Neutrophil (primary cell): Measurements from ENCODE around the gene B3GLCT.

Experiments used
- H3K27ac ChIP-seq: fragments of 200-600 bp; sonication (generic); 2 replicates; pipeline ENCODE4 v1.5.1; 2016; ENCODE audit warnings: mild to moderate bottlenecking, moderate library complexity
- H3K27me3 ChIP-seq: fragments of 200-600 bp; sonication (generic); 2 replicates; pipeline ENCODE4 v1.6.0; 2016; ENCODE audit warnings: mild to moderate bottlenecking
- H3K36me3 ChIP-seq: fragments of 200-600 bp; sonication (generic); 2 replicates; pipeline ENCODE4 v1.5.1; 2017
- H3K4me1 ChIP-seq, 2 experiments: fragments of 200-600 bp in 1 of 2; sonication (generic) in 1 of 2; 1 replicate in 1 of 2; 2 replicates in 1 of 2; pipeline versions ENCODE4 v1.5.1 to v1.6.1; 2013 to 2016; ENCODE audit warnings: low read depth in 1 of 2, low read length in 1 of 2, mild to moderate bottlenecking in 1 of 2, moderate library complexity in 1 of 2; ENCODE audit not compliant: control insufficient read depth in 1 of 2, insufficient read depth in 1 of 2
- H3K4me3 ChIP-seq, 2 experiments: fragments of 200-600 bp in 1 of 2; sonication (generic) in 1 of 2; 1 replicate in 1 of 2; 2 replicates in 1 of 2; pipeline ENCODE4 v1.5.1; 2013 to 2016; ENCODE audit warnings: low read depth in 1 of 2, low read length in 1 of 2, mild to moderate bottlenecking in 1 of 2, moderate library complexity in 1 of 2
- H3K9me3 ChIP-seq: fragments of 200-600 bp; sonication (generic); 2 replicates; pipeline ENCODE4 v1.5.1; 2016
- TF ChIP-seq, protein P1 (sequence below): fragments of 200-600 bp; sonication (generic); IDR thresholded peaks from 2 replicates; pipeline ENCODE4 v1.5.1; 2016; ENCODE audit warnings: antibody characterized with exemption

B3GLCT gene

DNA sequence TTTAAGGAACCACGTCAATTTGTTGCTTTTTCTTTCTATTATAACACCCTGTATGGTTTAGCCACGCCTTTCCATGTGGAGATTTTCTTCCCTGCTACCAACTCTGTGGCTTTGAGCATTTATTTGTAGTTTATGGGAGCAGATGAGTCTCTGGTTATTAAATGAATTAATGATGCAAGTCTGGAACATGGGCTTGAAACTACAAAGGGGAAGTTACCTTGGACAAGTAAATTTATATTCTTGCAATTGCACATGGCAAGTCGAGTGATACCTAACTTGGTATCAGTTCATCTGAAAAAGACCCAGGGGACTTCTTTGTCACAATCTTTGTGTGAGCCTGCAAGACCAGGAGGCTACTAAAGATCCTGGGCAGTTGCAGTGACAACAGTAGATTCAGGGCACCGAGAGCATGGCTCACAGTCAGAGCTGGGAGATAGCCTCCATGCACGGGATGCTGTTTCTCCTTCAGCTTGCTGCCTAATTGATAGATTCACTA lies 24.4 kb downstream of the B3GLCT start:
- TF ChIP-seq, protein P1, sequence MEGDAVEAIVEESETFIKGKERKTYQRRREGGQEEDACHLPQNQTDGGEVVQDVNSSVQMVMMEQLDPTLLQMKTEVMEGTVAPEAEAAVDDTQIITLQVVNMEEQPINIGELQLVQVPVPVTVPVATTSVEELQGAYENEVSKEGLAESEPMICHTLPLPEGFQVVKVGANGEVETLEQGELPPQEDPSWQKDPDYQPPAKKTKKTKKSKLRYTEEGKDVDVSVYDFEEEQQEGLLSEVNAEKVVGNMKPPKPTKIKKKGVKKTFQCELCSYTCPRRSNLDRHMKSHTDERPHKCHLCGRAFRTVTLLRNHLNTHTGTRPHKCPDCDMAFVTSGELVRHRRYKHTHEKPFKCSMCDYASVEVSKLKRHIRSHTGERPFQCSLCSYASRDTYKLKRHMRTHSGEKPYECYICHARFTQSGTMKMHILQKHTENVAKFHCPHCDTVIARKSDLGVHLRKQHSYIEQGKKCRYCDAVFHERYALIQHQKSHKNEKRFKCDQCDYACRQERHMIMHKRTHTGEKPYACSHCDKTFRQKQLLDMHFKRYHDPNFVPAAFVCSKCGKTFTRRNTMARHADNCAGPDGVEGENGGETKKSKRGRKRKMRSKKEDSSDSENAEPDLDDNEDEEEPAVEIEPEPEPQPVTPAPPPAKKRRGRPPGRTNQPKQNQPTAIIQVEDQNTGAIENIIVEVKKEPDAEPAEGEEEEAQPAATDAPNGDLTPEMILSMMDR: no peak
- no peak overlapping the region for H3K27ac ChIP-seq
- H3K4me3 ChIP-seq: no peak overlapping the region
- no peaks in the 10 kb centered on the region for H3K27me3 ChIP-seq
- no peaks in the 10 kb centered on the region for H3K4me1 ChIP-seq
- H3K9me3 ChIP-seq: no peaks in the 10 kb centered on the region
- H3K36me3 ChIP-seq: no peaks in the 10 kb centered on the region

DNA sequence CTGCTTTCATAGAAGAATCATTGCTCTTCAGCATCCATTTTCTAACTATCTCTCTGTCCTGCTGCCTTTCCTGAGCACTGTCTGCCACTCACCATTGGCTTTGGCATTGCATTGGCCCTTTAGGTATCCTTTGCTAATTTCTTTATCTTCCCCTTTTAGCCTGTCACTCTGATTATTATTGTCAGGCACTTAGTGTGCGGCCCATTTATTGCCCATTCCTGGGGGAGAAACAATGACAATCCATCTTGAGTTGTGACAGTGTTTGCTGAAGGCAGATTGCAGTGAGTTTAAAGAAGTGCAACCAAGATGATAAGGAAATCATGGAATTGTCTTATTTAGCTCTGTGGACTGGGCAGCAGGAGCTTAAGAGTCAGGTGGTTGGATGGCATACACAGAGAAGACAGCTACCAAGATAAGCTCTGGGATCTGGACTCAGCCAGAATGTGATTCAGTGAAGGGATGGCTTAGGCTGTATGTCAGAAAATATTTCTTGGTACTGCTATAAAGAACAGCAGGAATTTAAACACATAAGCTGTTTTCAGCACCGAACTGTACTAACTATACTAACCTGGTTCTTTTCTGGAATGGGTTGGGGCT lies 25.3 kb downstream of the B3GLCT start:
- no peaks in the 10 kb centered on the region for H3K36me3 ChIP-seq
- TF ChIP-seq, protein P1: no peak
- no peaks in the 10 kb centered on the region for H3K4me1 ChIP-seq
- no peak overlapping the region for H3K4me3 ChIP-seq
- no peaks in the 10 kb centered on the region for H3K27me3 ChIP-seq
- no peaks in the 10 kb centered on the region for H3K9me3 ChIP-seq
- H3K27ac ChIP-seq: no peak overlapping the region

DNA sequence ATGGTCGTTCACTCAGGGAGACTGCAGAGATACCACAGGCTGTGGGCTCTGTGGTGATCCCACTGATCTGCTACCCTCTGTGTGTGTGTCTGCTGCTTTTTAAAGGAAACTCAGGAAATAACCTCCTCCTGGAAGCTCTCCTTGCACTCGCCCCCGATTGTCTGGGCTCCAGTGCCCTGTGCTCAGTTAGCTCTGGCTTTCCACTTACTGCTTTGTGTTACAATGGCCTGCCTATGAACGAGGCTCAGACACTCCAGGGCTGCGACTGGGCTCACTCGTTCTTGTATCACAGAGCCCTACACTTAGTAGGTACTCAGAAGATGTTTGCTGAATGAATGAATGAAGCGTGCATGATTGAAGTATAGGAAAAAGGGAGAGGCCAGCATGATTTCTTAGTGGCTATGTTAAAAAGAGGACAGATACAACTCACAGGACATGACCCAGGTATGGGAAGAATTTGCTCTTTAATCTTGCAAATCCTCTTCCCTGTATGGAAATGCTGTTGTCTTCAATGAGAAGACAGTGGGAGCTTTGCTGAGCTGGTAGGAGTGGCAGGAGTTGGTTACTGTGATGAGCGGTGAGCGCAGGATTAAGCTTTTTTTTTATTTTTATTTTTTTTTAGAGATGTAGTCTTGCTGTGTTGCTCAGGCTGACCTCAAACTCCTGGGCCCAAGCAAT lies 26.4 kb downstream of the B3GLCT start:
- H3K4me3 ChIP-seq: no peak overlapping the region
- no peaks in the 10 kb centered on the region for H3K9me3 ChIP-seq
- TF ChIP-seq, protein P1: no peak

DNA sequence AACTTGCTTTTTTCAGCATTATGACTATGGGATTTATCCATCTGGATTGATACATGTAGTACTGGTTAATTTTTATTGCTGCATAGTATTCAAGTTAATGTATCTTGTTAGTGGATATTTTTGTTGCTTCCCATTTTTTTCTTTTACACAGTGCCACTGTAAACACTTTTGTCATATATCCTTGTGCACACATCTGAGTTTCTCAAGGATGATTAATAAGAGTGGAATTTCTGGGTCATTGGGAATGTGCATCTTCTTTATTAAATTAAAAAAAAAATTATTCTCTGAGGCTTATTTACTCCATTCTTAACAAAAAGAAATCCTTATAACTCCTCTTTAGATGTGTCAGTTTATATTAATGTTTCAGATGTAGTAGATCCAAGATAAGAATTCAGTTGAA lies 27.3 kb downstream of the B3GLCT start:
- H3K27ac ChIP-seq: no peak overlapping the region
- H3K4me1 ChIP-seq: no peaks in the 10 kb centered on the region

More for the DNA sequence above, 26.4 kb downstream of the B3GLCT start:
- Histone ChIP-seq H3K27ac (no peak overlapping the region), H3K4me1 (no peaks in the 10 kb centered on the region), H3K36me3 (no peaks in the 10 kb centered on the region), H3K27me3 (no peaks in the 10 kb centered on the region)

DNA sequence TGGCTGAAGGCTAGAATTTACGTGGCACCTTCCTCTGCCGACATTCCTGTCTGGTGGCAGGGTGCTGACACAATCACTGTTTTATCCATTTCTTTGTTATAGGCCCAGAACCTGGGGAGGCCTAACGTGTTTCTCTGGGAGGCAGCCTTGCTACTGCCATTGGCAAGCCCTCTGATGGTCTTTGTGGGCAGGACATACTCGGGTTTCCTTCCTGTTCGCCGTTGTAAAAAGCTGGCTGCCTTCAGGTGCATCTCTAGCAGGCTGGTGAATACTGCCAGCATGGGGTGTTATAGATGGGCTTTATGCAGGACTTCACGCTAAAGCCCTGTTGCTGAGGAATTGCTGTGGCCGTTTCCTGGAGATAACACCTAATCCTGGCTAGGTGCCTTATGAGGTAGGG lies 28.1 kb downstream of the B3GLCT start:
- Histone ChIP-seq H3K36me3 (no peaks in the 10 kb centered on the region), H3K27me3 (no peaks in the 10 kb centered on the region), H3K4me3 (no peak overlapping the region), H3K9me3 (no peaks in the 10 kb centered on the region), H3K27ac (no peak overlapping the region), H3K4me1 (no peaks in the 10 kb centered on the region)
- TF ChIP-seq, protein P1: no peak

More for the DNA sequence above, 27.3 kb downstream of the B3GLCT start:
- Histone ChIP-seq H3K27me3 (no peaks in the 10 kb centered on the region), H3K4me3 (no peak overlapping the region), H3K36me3 (no peaks in the 10 kb centered on the region), H3K9me3 (no peaks in the 10 kb centered on the region)
- TF ChIP-seq, protein P1: no peak
